NCI-H1694 (cell line): ENCODE results near the gene UQCRC1.

Experiments used
- DNase-seq: peaks from one replicate; lab custom pipeline; 2025; lab: John Stamatoyannopoulos, UW

UQCRC1 gene

GRCh38 chr3:48571938-48572337 lies 37.5 kb downstream of the UQCRC1 start:
- DNase-seq: no peak

- no peak for DNase-seq
These were observed 39.5 kb downstream of the UQCRC1 start for GRCh38 chr3:48569808-48570450.

- no peak for DNase-seq
These were observed 40.0 kb downstream of the UQCRC1 start for GRCh38 chr3:48569400-48569799.

GRCh38 chr3:48568476-48568875 lies 41.0 kb downstream of the UQCRC1 start:
- DNase-seq: no peak

- no peak for DNase-seq
These were observed 41.9 kb downstream of the UQCRC1 start for GRCh38 chr3:48567500-48567899.

- no peak for DNase-seq
These were observed 42.4 kb downstream of the UQCRC1 start for GRCh38 chr3:48567090-48567489.

GRCh38 chr3:48566401-48566760 lies 43.1 kb downstream of the UQCRC1 start:
- no peak for DNase-seq

- DNase-seq: no peak
These were observed 43.6 kb downstream of the UQCRC1 start for GRCh38 chr3:48565591-48566400.

- DNase-seq: no peak
These were observed 44.3 kb downstream of the UQCRC1 start for GRCh38 chr3:48565186-48565585.

GRCh38 chr3:48564667-48565066 lies 44.8 kb downstream of the UQCRC1 start:
- DNase-seq: no peak

GRCh38 chr3:48564022-48564421 lies 45.4 kb downstream of the UQCRC1 start:
- DNase-seq: no peak

- DNase-seq: no peak
These were observed 46.0 kb downstream of the UQCRC1 start, which contains the start of gene UCN2 for GRCh38 chr3:48563382-48563918. Gene UCN2, minus strand, starts transcription at chr3:48563781. Its CDS starts 657 bp downstream, at chr3:48563124.

GRCh38 chr3:48562367-48563095 lies 46.9 kb downstream of the UQCRC1 start:
- no peak for DNase-seq

- no peak for DNase-seq
These were observed 48.3 kb downstream of the UQCRC1 start for GRCh38 chr3:48561045-48561736.

GRCh38 chr3:48560648-48561018 lies 48.8 kb downstream of the UQCRC1 start:
- no peak for DNase-seq

- DNase-seq: no peak
These were observed 50.8 kb downstream of the UQCRC1 start for GRCh38 chr3:48558493-48559134.

GRCh38 chr3:48556796-48557626 lies 52.4 kb downstream of the UQCRC1 start, which contains the start of gene PFKFB4:
Gene PFKFB4, minus strand, starts transcription at chr3:48556803. Its CDS starts 26 bp downstream, at chr3:48556777.
- DNase-seq: peak; percentile 89

- no peak for DNase-seq
These were observed 53.3 kb downstream of the UQCRC1 start for GRCh38 chr3:48555949-48556795.

- DNase-seq: no peak
These were observed 54.1 kb downstream of the UQCRC1 start for GRCh38 chr3:48555231-48555948.
